HG03280 (cell line): ENCODE results near the gene REV1.
"Not testable (repeated sequence)": the region's sequence is repeated elsewhere in the genome, so short reads cannot be mapped to it uniquely, and the experiment has no call there.

Experiments used
- ATAC-seq: cut with Tn5 transposase; IDR thresholded peaks from one replicate; pipeline ENCODE4 v1.9.1; 2021; ENCODE audit warnings: mild to moderate bottlenecking, moderate library complexity; ENCODE audit not compliant: unreplicated experiment

The REV1 gene

GRCh38 chr2:99365661-99366060, 124.2 kb downstream of the REV1 start:
- no peak for ATAC-seq

GRCh38 chr2:99356853-99357252, 133.0 kb downstream of the REV1 start:
- no peak for ATAC-seq

GRCh38 chr2:99354825-99355224, 135.0 kb downstream of the REV1 start:
- not testable (repeated sequence) for ATAC-seq

- ATAC-seq = no peak
Measured at GRCh38 chr2:99354070-99354469, 135.7 kb downstream of the REV1 start.
